NB4 (cell line): Measurements from ENCODE around the gene RPS6KA4.

Experiments
- DNase-seq: peaks from one replicate; pipeline ENCODE4 v3.0.0; 2010; ENCODE audit warnings: low read depth
- H3K4me3 ChIP-seq: one replicate; pipeline ENCODE4 v1.5.1; 2011; ENCODE audit warnings: mild to moderate bottlenecking, low read depth, low read length, moderate library complexity
- CTCF ChIP-seq: IDR thresholded peaks from one replicate; pipeline ENCODE4 v1.5.1; 2012; ENCODE audit warnings: low read depth, low read length
- MYC ChIP-seq: IDR thresholded peaks from 2 replicates; pipeline ENCODE4 v1.6.1; 2011; ENCODE audit warnings: low read depth, low read length
- POLR2A ChIP-seq: IDR thresholded peaks from 2 replicates; pipeline ENCODE4 v1.6.1; 2011; ENCODE audit warnings: mild to moderate bottlenecking; ENCODE audit not compliant: insufficient read length; ENCODE audit errors: extremely low read depth
- TF ChIP-seq, protein P1 (sequence below): IDR thresholded peaks from 2 replicates; pipeline ENCODE4 v1.6.1; 2011; ENCODE audit warnings: low read depth, low read length

RPS6KA4 gene

DNA sequence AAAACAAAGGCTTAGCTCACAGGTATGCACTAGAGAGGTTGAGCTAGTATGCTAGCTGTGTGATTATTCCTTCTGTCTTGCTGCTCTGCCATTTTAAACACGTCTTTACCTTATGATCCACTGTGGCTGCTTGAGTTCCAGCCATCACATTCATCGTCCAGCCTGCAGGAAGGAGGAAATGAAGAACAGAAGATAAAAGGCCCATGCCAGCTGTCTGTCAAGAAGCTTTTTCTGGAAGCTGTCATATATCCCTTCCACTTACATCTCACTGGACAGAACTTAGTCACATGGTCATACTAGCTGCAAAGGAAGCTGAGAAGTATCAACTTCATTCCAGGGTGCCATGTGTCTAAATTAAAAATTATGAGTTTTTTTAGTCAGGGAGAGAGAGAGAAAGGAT is 31.6 kb upstream of the RPS6KA4 start:
- TF ChIP-seq, protein P1, sequence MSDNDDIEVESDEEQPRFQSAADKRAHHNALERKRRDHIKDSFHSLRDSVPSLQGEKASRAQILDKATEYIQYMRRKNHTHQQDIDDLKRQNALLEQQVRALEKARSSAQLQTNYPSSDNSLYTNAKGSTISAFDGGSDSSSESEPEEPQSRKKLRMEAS = no peak; the same call in 1 of the 2 replicates
- no peak for TF ChIP-seq CTCF
- TF ChIP-seq POLR2A = no peak
- TF ChIP-seq MYC = no peak
- H3K4me3 ChIP-seq = no peak overlapping the region
- DNase-seq = no peak

DNA sequence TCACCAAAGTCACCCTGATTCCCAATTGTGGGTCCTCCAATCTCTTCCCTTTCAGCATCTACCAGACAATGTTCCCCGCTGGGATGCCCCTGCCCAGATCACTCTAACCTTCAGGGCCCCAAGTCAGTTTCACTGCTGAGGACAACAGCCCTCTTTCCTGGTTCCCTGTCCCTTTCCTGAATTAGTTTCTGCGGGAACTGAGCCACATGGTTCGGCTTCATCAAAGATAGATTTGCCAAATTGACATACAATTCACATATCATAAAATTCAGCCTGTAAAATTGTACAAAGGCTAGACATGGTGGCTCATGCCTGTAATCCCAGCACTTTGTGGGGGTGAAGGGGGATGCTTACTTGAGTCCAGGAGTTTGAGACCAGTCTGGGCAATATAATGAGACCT is 31.0 kb upstream of the RPS6KA4 start:
- TF ChIP-seq MYC (no peak), CTCF (no peak), POLR2A (no peak)
- TF ChIP-seq, protein P1 = no peak
- H3K4me3 ChIP-seq = no peak overlapping the region
- no peak for DNase-seq

DNA sequence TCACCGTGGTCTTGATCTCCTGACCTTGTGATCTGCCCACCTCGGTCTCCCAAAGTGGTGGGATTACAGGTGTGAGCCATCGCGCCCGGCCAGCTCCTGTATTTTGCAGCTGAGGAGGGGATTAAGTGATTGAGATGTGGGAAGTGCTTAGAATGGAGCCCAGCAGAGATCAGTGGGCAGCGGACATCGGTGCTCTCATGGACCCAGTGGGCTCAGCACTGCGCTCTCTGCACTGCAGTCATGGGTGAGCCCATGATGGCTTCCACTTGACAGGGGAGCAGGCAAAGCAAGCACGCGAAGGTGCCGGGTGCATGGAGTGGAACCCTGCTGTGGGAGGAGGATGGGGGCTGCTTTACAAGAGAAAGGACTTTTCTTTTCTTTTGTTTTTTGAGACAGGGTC is 28.1 kb upstream of the RPS6KA4 start:
- no peak overlapping the region for H3K4me3 ChIP-seq
- TF ChIP-seq, protein P1 = no peak
- TF ChIP-seq CTCF = no peak
- no peak for TF ChIP-seq MYC
- no peak for DNase-seq

DNA sequence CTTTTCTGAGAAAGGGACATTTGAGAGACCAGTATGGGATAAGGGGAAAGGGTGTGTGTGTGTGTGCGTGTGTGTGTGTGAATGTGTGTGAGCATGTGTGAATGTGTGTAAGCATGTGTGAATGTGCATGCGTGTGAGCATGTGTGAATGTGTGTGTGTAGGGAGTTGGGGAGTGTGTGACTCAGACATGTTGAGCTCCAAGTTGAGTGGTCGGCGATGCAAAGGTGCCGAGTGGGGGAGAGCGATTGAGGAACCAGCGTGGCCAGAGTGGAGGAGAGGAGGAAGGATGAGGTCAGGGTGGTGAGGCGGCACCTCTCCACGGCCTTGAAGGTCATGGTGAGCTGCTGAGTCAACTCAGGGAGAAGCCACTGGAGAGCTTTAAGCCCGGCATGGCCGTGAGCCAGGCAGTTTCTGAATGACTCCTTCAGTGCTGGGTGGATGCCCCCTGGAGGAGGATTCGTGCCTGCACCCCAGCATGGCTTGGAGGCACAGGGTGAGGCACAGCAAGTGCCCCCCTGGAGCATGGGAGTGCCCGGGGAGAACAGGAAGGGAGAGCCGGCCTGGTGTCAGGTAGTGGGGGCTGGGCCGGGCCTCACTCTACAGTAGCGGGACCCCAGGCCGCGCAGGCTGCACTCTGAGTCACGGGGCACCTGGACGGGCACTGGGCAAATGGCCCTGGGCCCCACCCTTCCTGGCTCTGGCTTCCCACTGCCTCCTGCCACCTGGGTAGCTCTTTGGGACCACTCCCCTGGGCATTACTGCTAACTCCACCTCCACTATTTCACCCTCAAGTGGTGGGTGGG is 27.2 kb upstream of the RPS6KA4 start:
- TF ChIP-seq MYC (peak; percentile 53; the same call in 1 of the 2 replicates), CTCF (peak; percentile 81), POLR2A (no peak)
- TF ChIP-seq, protein P1 = peak; percentile 78
- peak; percentile 95 for DNase-seq
- H3K4me3 ChIP-seq = no peak overlapping the region

- TF ChIP-seq POLR2A (no peak), MYC (no peak), CTCF (no peak)
- TF ChIP-seq, protein P1 = no peak
- H3K4me3 ChIP-seq = no peak overlapping the region
- no peak for DNase-seq
Observed at GRCh38 chr11:64333556-64333955, 25.4 kb upstream of the RPS6KA4 start.
